HepG2 (cell line): Measurements from ENCODE around the gene NCKAP1. TPM values are rescaled to one million over a fixed set of nuclear protein-coding genes. Genes with fewer than 3 reads are reported as not detected.
A peak's percentile ranks its signal among the peaks of the same experiment; 100 is the strongest.

Source experiments
- ATAC-seq: fragments of 200-7000 bp; cut with Tn5 transposase; 3 replicates; pipeline ENCODE4 v1.9.1; 2020; ENCODE audit warnings: mild to moderate bottlenecking, moderate library complexity
- BruUV-seq: library from RNA; stranded (reverse); fragments of 400-500 nt; replicated peaks from 2 replicates; lab custom pipeline; 2021; lab: Mats Ljungman, UMichigan
- CTCF ChIA-PET: fragments of 300-600 bp; formaldehyde crosslinking; extraction: SDS; loops from one replicate; lab custom pipeline; 2021; ENCODE audit warnings: low total read pairs, inconsistent platforms, low intra/inter-chr PET ratio; lab: Yijun Ruan, JAX
- POLR2A ChIA-PET: fragments of 350-600 bp; sonication (Branson Sonifier 250); formaldehyde crosslinking; loops from one replicate; lab custom pipeline; 2020; ENCODE audit warnings: antibody characterized with exemption, inconsistent platforms; lab: Yijun Ruan, JAX
- DNase-seq: peaks from one replicate; pipeline ENCODE4 v3.0.0-alpha.2; 2015; ENCODE audit warnings: low spot score
- FAIRE-seq: peaks from 3 replicates; lab custom pipeline; 2011; peaks lifted over from hg19 to GRCh38; lab: Jason Lieb, UNC
- H2AFZ ChIP-seq: one replicate; pipeline ENCODE4 v1.6.1; 2011; ENCODE audit warnings: low read length, inconsistent platforms
- H3K27ac ChIP-seq: fragments of 300-600 bp; 3 replicates; pipeline ENCODE4 v1.8.0; 2011; ENCODE audit warnings: mixed run types, mild to moderate bottlenecking, mixed read lengths, low read length, inconsistent platforms; ENCODE audit not compliant: insufficient read depth; ENCODE audit errors: extremely low read length
- H3K27me3 ChIP-seq, 2 experiments: fragments of 200-600 bp in 1 of 2; 2 replicates in 1 of 2; 3 replicates in 1 of 2; pipeline versions ENCODE4 v1.6.0 to v1.8.0; 2011; ENCODE audit warnings: low read length in 2 of 2, mild to moderate bottlenecking in 2 of 2, moderate library complexity in 2 of 2, inconsistent platforms in 1 of 2; ENCODE audit not compliant: insufficient read depth in 2 of 2, control insufficient read depth in 1 of 2
- H3K36me3 ChIP-seq, 2 experiments: fragments of 200-600 bp in 1 of 2; replicated peaks in 1 of 2; 2 replicates in 1 of 2; 3 replicates in 1 of 2; pipeline versions ENCODE4 v1.5.1 to v1.8.0; 2011; ENCODE audit warnings: low read length in 2 of 2, inconsistent platforms in 1 of 2; ENCODE audit not compliant: insufficient read depth in 2 of 2, control insufficient read depth in 1 of 2
- H3K4me1 ChIP-seq: 2 replicates; pipeline ENCODE4 v1.5.1; 2012; ENCODE audit warnings: low read length, inconsistent platforms; ENCODE audit not compliant: insufficient read depth
- H3K4me2 ChIP-seq: 2 replicates; pipeline ENCODE4 v1.6.0; 2011; ENCODE audit warnings: low read depth, low read length, inconsistent platforms
- H3K4me3 ChIP-seq, 3 experiments: fragments of 200-600 bp in 1 of 3; sonication (generic), shearing (Covaris generic) in 1 of 3; replicated peaks in 1 of 3; 2 replicates each; pipeline ENCODE4 v1.5.1; 2011 to 2016; ENCODE audit warnings: low read length in 3 of 3, inconsistent platforms in 2 of 3, low read depth in 2 of 3, mild to moderate bottlenecking in 2 of 3, control low read depth in 1 of 3, mixed read lengths in 1 of 3; ENCODE audit not compliant: insufficient read depth in 1 of 3
- H3K79me2 ChIP-seq: one replicate; pipeline ENCODE4 v1.6.1; 2011; ENCODE audit warnings: low read length, inconsistent platforms; ENCODE audit not compliant: insufficient read depth
- H3K9ac ChIP-seq: 2 replicates; pipeline ENCODE4 v1.6.0; 2011; ENCODE audit warnings: mild to moderate bottlenecking, low read depth, low read length, inconsistent platforms; ENCODE audit not compliant: insufficient read depth
- H3K9me3 ChIP-seq: 2 replicates; pipeline ENCODE4 v1.5.1; 2012; ENCODE audit warnings: mild to moderate bottlenecking, low read length
- H4K20me1 ChIP-seq: 2 replicates; pipeline ENCODE4 v1.6.0; 2011; ENCODE audit warnings: inconsistent platforms, mild to moderate bottlenecking, low read length, moderate library complexity; ENCODE audit not compliant: insufficient read depth
- E2F1 ChIP-seq: sonication (generic); formaldehyde crosslinking; IDR thresholded peaks from 2 replicates; pipeline ENCODE4 v1.5.0; 2020; ENCODE audit warnings: missing genetic modification reagents
- HES4 ChIP-seq: sonication (generic); formaldehyde crosslinking; IDR thresholded peaks from 2 replicates; pipeline ENCODE4 v1.9.0; 2021; ENCODE audit warnings: mild to moderate bottlenecking, missing genetic modification reagents, borderline replicate concordance
- RERE ChIP-seq: IDR thresholded peaks from 2 replicates; pipeline ENCODE4 v1.6.1; 2016; ENCODE audit warnings: low read depth, missing genetic modification reagents, missing compliant biosample characterization
- ZNF556 ChIP-seq: sonication (generic); formaldehyde crosslinking; IDR thresholded peaks from 2 replicates; pipeline ENCODE4 v1.4.0; 2020; ENCODE audit warnings: mild to moderate bottlenecking, missing genetic modification reagents, borderline replicate concordance
- ZSCAN21 ChIP-seq: sonication (generic); formaldehyde crosslinking; IDR thresholded peaks from 2 replicates; pipeline ENCODE4 v1.8.0; 2022; ENCODE audit warnings: mild to moderate bottlenecking, missing genetic modification reagents, moderate library complexity, borderline replicate concordance
- ZSCAN25 ChIP-seq: sonication (generic); formaldehyde crosslinking; IDR thresholded peaks from 2 replicates; pipeline ENCODE4 v1.8.0; 2022; ENCODE audit warnings: mild to moderate bottlenecking, missing genetic modification reagents
- WGBS: methylation state at CpG from one replicate; pipeline ENCODE4 v1.1.6; 2017; ENCODE audit warnings: low lambda C conversion rate; 5-methylcytosine and 5-hydroxymethylcytosine counted together
- in situ Hi-C: cut with HindIII; loops from 2 replicates; pipeline ENCODE4 v1.10.0; 2017; ENCODE audit warnings: low pct_unique_long_range_greater_than_20kb; ENCODE audit not compliant: extremely low pct_ligation_motif_present
- intact Hi-C: fragments of 100-400 bp; cut with micrococcal nuclease; formaldehyde crosslinking; loops from one replicate; pipeline ENCODE4 v1.10.0; 2022; ENCODE audit not compliant: unreplicated experiment
- polyA plus RNA-seq, 8 experiments: library from polyadenylated mRNA; depleted of rRNA in 3 of 8; stranded (reverse) in 7 of 8; unstranded in 1 of 8; fragments of >200 nt; fragmentation: Illumina TruSeq in 4 of 8; extraction: Trizol in 4 of 8; gene quantifications; 2 replicates each; pipeline versions ENCODE4 v1.2.1 to v1.2.3, GENCODE V29; 2011 to 2016; ENCODE audit warnings: low read depth in 4 of 8, missing spikeins in 1 of 8, mixed read lengths in 1 of 8; ENCODE audit not compliant: insufficient read depth in 1 of 8
- total RNA-seq, 5 experiments: library from RNA; depleted of rRNA; stranded (reverse); fragments of >200 nt; fragmentation: Illumina TruSeq; extraction: Trizol; gene quantifications; 2 replicates each; pipeline ENCODE4 v1.2.3, GENCODE V29; 2016; ENCODE audit warnings: low read depth in 1 of 5
- TF ChIP-seq, protein P1 (sequence below): sonication (generic); formaldehyde crosslinking; IDR thresholded peaks from 2 replicates; pipeline ENCODE4 v1.4.0; 2020; ENCODE audit warnings: mild to moderate bottlenecking, missing genetic modification reagents

The NCKAP1 gene
- total and polyA plus RNA-seq, 2 of the 13 experiments (the other 11 are each of a cell fraction or from before 2014, with no cell fraction given), result 72.1 to 96.3 TPM

- no peaks in the 10 kb centered on the region for H3K79me2 ChIP-seq
- H4K20me1 ChIP-seq, result no peaks in the 10 kb centered on the region
- BruUV-seq, result TSS peak; percentile 95
- peaks cover 0 to 20% of the 10 kb centered on the region in 2 experiments; a peak in 2 of 5 replicates for H3K27me3 ChIP-seq
- peak overlapping the region; percentile 63 for H3K9ac ChIP-seq
- CTCF ChIA-PET, result no interaction called here
- peak overlapping the region; percentile 99 for H2AFZ ChIP-seq
- H3K36me3 ChIP-seq, result no peaks in the 10 kb centered on the region
- WGBS, result 14% methylated on average over 13 of the region's 13 CpGs
- peak overlapping the region; percentile 69 to 88 (median 79) for H3K4me3 ChIP-seq
- H3K4me1 ChIP-seq, result peaks cover 19% of the 10 kb centered on the region
- no peaks in the 10 kb centered on the region for H3K9me3 ChIP-seq
- POLR2A ChIA-PET, result interaction anchor here (0.9 to 1.8 kb wide), 8 partner anchors 9 to 234 kb away, joined by 3 to 17 read pairs (median 4); partner anchors contain the start of gene NUP35
- H3K27ac ChIP-seq, result peak overlapping the region; percentile 37
- no peak for DNase-seq
- no peak for FAIRE-seq
- intact Hi-C loops (loop anchor here (2.0 kb wide), 1 partner anchor 40 kb away; the partner anchor contains the start of gene NCKAP1), in situ Hi-C loops (no loop called here)
- H3K4me2 ChIP-seq, result peak overlapping the region; percentile 85
- ATAC-seq, result peak; percentile 74
- TF ChIP-seq E2F1 (CRISPR knock-in tag), result no peak
- no peak for TF ChIP-seq ZSCAN25 (CRISPR knock-in tag)
- TF ChIP-seq ZSCAN21, result 0 out of 2 replicates have a peak, but pooled peaks have one; percentile 7
- no peak for TF ChIP-seq HES4 (CRISPR knock-in tag)
- no peak for TF ChIP-seq RERE (CRISPR knock-in tag)
- no peak for TF ChIP-seq ZNF556 (CRISPR knock-in tag)
- TF ChIP-seq, protein P1, sequence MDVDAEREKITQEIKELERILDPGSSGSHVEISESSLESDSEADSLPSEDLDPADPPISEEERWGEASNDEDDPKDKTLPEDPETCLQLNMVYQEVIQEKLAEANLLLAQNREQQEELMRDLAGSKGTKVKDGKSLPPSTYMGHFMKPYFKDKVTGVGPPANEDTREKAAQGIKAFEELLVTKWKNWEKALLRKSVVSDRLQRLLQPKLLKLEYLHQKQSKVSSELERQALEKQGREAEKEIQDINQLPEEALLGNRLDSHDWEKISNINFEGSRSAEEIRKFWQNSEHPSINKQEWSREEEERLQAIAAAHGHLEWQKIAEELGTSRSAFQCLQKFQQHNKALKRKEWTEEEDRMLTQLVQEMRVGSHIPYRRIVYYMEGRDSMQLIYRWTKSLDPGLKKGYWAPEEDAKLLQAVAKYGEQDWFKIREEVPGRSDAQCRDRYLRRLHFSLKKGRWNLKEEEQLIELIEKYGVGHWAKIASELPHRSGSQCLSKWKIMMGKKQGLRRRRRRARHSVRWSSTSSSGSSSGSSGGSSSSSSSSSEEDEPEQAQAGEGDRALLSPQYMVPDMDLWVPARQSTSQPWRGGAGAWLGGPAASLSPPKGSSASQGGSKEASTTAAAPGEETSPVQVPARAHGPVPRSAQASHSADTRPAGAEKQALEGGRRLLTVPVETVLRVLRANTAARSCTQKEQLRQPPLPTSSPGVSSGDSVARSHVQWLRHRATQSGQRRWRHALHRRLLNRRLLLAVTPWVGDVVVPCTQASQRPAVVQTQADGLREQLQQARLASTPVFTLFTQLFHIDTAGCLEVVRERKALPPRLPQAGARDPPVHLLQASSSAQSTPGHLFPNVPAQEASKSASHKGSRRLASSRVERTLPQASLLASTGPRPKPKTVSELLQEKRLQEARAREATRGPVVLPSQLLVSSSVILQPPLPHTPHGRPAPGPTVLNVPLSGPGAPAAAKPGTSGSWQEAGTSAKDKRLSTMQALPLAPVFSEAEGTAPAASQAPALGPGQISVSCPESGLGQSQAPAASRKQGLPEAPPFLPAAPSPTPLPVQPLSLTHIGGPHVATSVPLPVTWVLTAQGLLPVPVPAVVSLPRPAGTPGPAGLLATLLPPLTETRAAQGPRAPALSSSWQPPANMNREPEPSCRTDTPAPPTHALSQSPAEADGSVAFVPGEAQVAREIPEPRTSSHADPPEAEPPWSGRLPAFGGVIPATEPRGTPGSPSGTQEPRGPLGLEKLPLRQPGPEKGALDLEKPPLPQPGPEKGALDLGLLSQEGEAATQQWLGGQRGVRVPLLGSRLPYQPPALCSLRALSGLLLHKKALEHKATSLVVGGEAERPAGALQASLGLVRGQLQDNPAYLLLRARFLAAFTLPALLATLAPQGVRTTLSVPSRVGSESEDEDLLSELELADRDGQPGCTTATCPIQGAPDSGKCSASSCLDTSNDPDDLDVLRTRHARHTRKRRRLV, result no peak
Measured at GRCh38 chr2:183079139-183079775, 41.0 kb upstream of the NCKAP1 start.
